Lower lobe of right lung (tissue), 2 donors: ENCODE measurements around the gene SPATA16. TPM values are rescaled to one million over a fixed set of nuclear protein-coding genes. Genes with fewer than 3 reads are reported as not detected.

Experiments
- ATAC-seq, 2 donors: fragments of 200-7000 bp; cut with Tn5 transposase; one replicate each; pipeline ENCODE4 v1.9.1; 2020 to 2022; ENCODE audit warnings: mild to moderate bottlenecking in 2 of 2, moderate library complexity in 2 of 2
- DNase-seq: peaks from one replicate; pipeline ENCODE4 v3.0.0-alpha.2; 2020
- H3K27ac ChIP-seq: fragments of 200-600 bp; one replicate; pipeline ENCODE4 v1.8.0; 2022
- H3K27me3 ChIP-seq: fragments of 200-600 bp; one replicate; pipeline ENCODE4 v1.8.0; 2022; ENCODE audit warnings: low read depth
- H3K36me3 ChIP-seq: fragments of 200-600 bp; one replicate; pipeline ENCODE4 v1.8.0; 2022; ENCODE audit warnings: mild to moderate bottlenecking
- H3K4me1 ChIP-seq: fragments of 200-600 bp; one replicate; pipeline ENCODE4 v1.8.0; 2022
- H3K4me3 ChIP-seq: fragments of 200-600 bp; one replicate; pipeline ENCODE4 v1.8.0; 2022; ENCODE audit warnings: mild to moderate bottlenecking
- H3K9me3 ChIP-seq: fragments of 200-600 bp; one replicate; pipeline ENCODE4 v1.8.0; 2022
- intact Hi-C: fragments of 100-400 bp; cut with DNase I; formaldehyde crosslinking; loops from one replicate; pipeline ENCODE4 v1.11.0; 2022
- total RNA-seq: library from RNA; stranded (reverse); fragmentation: NEBNext Ultra II Directional; extraction: Animal tissue kit (Norgen Biotek cat#: 25700); gene quantifications from one replicate; pipeline ENCODE4 v1.2.1, GENCODE V29; 2021
- TF ChIP-seq, protein P1 (sequence below): fragments of 200-600 bp; IDR thresholded peaks from one replicate; pipeline ENCODE4 v1.8.0; 2022; ENCODE audit warnings: antibody characterized with exemption, mild to moderate bottlenecking
- donor health status: DM: no; HTN: yes; CAD: no; lungs with severe emphysema.

The SPATA16 gene
- total RNA-seq, 1 donor from 2014 or later: not detected

DNA sequence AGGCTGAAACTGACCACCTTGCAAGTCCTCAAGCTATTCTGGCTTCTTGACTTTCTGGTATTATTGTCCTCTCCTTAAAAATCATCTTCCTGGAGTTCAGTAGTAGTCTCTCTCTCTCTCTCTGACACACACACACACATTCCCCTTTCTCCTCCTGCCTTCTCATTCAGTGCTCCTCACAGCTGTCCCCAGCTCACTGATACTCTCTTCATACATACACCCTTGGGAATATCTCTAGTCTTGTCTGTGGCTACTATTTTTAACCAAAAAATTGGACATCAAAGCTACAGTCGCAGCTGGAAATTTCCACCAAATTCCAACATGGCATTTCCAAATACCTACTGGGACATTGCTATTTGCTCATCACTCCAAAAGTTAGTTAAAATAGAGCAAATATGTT is 211.6 kb downstream of the SPATA16 start:
- H3K27me3 ChIP-seq: no peaks in the 10 kb centered on the region
- H3K9me3 ChIP-seq: no peaks in the 10 kb centered on the region
- intact Hi-C loops: no loop called here
- H3K4me3 ChIP-seq: no peak overlapping the region
- H3K36me3 ChIP-seq: no peaks in the 10 kb centered on the region
- ATAC-seq (no peak), DNase-seq (no peak)
- H3K4me1 ChIP-seq: no peaks in the 10 kb centered on the region
- H3K27ac ChIP-seq: no peak overlapping the region
- TF ChIP-seq, protein P1, sequence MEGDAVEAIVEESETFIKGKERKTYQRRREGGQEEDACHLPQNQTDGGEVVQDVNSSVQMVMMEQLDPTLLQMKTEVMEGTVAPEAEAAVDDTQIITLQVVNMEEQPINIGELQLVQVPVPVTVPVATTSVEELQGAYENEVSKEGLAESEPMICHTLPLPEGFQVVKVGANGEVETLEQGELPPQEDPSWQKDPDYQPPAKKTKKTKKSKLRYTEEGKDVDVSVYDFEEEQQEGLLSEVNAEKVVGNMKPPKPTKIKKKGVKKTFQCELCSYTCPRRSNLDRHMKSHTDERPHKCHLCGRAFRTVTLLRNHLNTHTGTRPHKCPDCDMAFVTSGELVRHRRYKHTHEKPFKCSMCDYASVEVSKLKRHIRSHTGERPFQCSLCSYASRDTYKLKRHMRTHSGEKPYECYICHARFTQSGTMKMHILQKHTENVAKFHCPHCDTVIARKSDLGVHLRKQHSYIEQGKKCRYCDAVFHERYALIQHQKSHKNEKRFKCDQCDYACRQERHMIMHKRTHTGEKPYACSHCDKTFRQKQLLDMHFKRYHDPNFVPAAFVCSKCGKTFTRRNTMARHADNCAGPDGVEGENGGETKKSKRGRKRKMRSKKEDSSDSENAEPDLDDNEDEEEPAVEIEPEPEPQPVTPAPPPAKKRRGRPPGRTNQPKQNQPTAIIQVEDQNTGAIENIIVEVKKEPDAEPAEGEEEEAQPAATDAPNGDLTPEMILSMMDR: no peak

- Histone ChIP-seq H3K27ac (no peak overlapping the region), H3K27me3 (no peaks in the 10 kb centered on the region), H3K9me3 (no peaks in the 10 kb centered on the region), H3K36me3 (no peaks in the 10 kb centered on the region), H3K4me1 (no peaks in the 10 kb centered on the region), H3K4me3 (no peak overlapping the region)
- no peak for ATAC-seq
- no peak for DNase-seq
- TF ChIP-seq, protein P1: no peak
- intact Hi-C loops: no loop called here
Observed at GRCh38 chr3:172924546-172924945, 216.5 kb downstream of the SPATA16 start.

DNA sequence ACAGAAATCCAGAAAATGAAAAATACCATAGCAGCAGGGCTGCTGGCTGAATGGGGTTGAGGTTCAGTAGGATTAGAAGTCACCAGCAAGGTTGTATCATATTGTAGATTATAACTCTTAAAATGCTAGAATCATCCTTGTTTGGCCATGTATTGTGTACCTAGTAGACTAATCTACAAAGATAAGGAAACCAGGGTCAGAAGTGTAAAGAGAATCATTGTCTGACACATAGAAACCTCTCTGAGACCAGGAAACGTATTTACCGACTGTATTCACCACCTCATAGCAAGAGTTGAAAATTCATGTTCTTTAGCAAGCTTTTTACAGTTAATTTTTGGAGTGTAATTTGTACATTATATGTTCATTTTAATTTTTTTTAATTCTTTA is 221.7 kb downstream of the SPATA16 start:
- Histone ChIP-seq H3K27ac (no peak overlapping the region), H3K4me3 (no peak overlapping the region), H3K27me3 (no peaks in the 10 kb centered on the region), H3K36me3 (no peaks in the 10 kb centered on the region), H3K4me1 (no peaks in the 10 kb centered on the region), H3K9me3 (no peaks in the 10 kb centered on the region)
- ATAC-seq: no peak
- DNase-seq: no peak
- intact Hi-C loops: no loop called here
- TF ChIP-seq, protein P1: no peak

- Histone ChIP-seq H3K9me3 (no peaks in the 10 kb centered on the region), H3K4me3 (no peak overlapping the region), H3K36me3 (no peaks in the 10 kb centered on the region), H3K4me1 (no peaks in the 10 kb centered on the region), H3K27ac (no peak overlapping the region), H3K27me3 (no peaks in the 10 kb centered on the region)
- DNase-seq (no peak), ATAC-seq (no peak)
- intact Hi-C loops: no loop called here
- TF ChIP-seq, protein P1: no peak
Observed at GRCh38 chr3:172918568-172919296, 222.3 kb downstream of the SPATA16 start.

- Histone ChIP-seq H3K9me3 (no peaks in the 10 kb centered on the region), H3K4me1 (no peaks in the 10 kb centered on the region), H3K36me3 (no peaks in the 10 kb centered on the region), H3K27ac (no peak overlapping the region), H3K4me3 (no peak overlapping the region), H3K27me3 (no peaks in the 10 kb centered on the region)
- intact Hi-C loops: no loop called here
- ATAC-seq (no peak), DNase-seq (no peak)
- TF ChIP-seq, protein P1: no peak
Observed at GRCh38 chr3:172918165-172918564, 222.9 kb downstream of the SPATA16 start.
